Esophagus squamous epithelium (tissue), 4 donors: ENCODE measurements around the gene NHEJ1.

Source experiments
- CTCF ChIP-seq, 6 experiments: fragments of 450-650 bp in 4 of 6; fragments of 200-600 bp in 2 of 6; sonication (generic) in 2 of 6; IDR thresholded peaks; one replicate each; pipeline ENCODE4 v1.5.1; 2016 to 2019; ENCODE audit warnings: antibody characterized with exemption in 6 of 6, mild to moderate bottlenecking in 4 of 6, moderate library complexity in 4 of 6
- POLR2A ChIP-seq, 4 donors: fragments of 450-650 bp; IDR thresholded peaks; one replicate each; pipeline ENCODE4 v1.6.1; 2017; ENCODE audit warnings: antibody characterized with exemption in 4 of 4, mild to moderate bottlenecking in 4 of 4, moderate library complexity in 3 of 4

DNA sequence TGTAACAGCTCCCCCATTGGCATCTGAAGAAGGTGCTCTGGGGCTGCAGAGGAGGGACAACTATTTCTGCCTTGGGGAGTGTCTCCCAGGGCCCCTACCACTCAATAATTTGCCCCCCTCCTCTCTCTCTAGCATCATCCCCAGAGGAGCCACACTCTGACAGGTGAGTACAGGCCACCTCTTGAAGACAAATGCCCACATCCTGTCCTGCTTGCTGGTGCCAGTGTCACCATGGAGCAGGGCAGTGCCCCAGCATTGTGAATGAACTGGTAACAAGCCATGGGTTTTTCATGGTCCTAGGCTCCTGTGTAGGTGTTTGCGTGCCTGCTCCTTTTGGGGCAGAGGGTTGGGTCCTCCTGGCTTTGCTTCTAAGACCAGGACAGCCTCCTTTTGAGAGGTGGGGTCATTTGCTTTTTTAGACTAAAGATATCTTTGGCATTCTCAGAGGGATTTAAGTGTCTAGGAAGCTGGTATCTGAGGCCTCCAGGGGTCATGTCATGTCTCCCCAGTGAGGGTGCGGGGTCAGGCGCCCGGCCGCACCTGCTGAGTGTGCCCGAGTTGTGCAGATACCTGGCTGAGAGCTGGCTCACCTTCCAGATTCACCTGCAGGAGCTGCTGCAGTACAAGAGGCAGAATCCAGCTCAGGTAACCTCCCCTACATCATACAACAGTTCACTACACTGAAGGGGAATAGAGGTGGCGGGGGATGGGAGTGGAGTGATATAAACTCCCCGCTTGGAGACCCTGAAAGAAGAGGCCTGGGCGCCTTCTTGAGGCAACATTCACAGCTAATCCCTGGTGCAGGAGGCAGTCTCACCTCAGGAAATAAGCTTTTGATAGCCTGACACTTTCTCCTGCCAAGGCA is 19.2 kb upstream of the NHEJ1 start:
- TF ChIP-seq CTCF (IDR thresholded peaks at IDR 0.05): no peak
- no peak for TF ChIP-seq POLR2A (IDR thresholded peaks at IDR 0.05)
